ENCODE data around the gene MAP2K4.

The MAP2K4 gene

DNA sequence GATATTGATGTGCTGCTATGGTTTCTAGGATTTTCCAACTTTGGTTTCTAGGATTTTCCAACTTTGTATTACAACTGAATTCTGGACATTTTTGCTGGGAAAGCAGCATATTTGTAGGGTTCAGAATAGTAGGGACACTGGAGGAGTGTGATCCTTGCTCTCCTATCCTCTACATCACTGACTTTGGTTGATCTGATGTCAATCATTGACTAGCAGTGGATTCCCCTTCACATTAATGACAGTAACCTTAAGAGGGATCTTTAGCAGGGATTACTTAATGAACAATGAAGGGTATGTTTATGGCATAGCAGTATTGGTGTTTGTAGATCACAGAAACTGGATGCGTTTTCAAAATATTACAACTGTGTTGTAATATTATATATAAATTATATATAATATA lies 67.4 kb downstream of the MAP2K4 start:
- DNase-seq (ENCODE audit: low read depth, low spot score): no peak

DNA sequence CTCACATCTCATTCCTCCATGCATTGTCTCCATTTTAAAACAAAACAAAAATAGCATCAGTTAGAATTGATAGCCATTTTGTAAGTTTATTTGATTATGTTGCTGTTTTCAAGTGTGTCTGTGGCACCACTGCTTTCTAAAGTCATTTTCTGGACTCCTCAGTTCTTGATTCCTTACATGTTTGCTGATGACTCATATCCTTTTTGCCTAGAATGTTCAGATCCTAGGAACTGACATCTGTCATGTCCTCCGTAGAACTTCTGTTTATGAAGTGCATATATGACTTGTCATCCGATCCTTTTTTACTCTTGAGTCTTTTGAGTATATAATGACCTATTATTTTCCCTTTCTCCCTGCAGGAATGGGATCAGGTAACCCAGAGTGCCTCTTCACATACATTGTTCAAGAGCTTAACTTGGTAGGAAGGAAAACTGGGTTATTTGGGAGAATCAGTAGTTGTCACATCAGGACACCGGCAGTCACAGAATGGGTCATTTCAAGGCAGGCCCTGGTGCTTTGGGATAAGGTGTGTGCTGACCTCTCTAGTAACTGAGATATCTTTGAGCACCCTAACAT lies 69.2 kb downstream of the MAP2K4 start:
- DNase-seq (ENCODE audit: low read depth, low spot score): no peak

DNA sequence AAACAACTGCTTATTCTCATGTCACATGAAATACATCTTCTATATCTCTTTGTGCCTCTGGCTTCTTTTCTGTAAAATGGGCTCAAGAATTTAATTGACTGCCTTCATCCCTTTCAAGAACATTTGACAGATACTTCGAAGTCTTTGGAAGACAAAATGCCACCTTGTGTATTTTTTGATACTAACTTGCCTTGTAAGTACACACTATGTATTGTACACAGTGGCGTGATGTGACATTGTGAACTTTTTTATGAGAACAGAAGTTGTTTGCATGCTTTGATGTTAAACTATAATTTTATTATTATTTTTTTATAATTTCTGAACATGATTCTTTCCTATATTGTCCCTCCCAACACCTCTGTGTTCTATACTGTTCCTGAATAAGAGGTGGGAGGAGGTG lies 73.7 kb downstream of the MAP2K4 start:
- no peak for DNase-seq (ENCODE audit: low read depth, low spot score)

DNA sequence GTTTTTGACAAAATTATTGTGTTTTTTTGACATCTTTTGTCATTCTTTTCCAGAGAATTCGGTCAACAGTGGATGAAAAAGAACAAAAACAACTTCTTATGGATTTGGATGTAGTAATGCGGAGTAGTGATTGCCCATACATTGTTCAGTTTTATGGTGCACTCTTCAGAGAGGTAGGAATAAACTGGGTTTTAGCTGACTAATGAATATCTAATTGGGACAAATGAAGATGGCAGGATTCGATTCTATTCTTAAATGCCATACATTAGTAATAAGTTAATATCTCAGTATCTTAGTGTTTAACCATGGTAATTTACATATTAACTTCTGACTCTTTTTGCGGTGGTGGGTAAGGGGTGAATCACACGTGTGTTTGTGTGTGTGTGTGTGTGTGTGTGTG lies 74.8 kb downstream of the MAP2K4 start:
- no peak for DNase-seq (ENCODE audit: low read depth, low spot score)

DNA sequence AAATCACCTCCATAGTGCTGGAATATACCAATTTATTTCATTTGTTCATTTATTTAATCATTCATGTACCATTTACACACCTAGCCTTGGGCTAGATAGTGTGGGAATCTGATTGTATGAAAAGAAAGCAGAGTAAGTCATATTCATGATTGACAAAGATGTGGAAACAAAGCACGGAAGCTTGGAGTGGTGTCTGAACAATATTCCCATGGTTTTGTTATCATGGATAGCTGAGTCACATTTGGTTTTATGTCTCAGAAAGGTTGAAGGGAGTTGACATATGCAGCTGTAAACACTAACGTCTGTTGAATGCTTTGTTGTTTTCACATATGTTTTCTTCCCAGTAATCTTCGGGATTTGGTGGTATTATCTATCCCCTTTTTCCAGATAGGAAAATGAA lies 76.6 kb downstream of the MAP2K4 start:
- no peak for DNase-seq (ENCODE audit: low read depth, low spot score)

DNA sequence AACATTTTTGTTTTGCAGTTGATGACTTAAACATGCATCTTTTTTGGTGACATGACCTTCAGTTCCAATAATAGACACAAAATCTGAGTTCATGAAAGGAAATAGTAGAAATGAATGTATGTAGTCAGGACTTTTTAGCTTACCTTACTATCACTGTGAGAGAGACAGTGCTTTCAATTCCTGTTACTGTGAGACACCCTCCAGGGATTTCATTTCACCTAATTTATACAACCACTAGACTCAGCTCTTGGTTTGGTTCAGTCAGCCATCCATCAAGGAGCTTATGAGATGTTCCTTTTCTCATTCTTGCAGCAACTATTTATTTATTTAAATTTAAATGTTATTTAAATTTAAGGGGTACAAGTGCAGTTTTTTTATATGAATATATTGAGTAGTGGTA lies 77.9 kb downstream of the MAP2K4 start:
- no peak for DNase-seq (ENCODE audit: low read depth, low spot score)

DNA sequence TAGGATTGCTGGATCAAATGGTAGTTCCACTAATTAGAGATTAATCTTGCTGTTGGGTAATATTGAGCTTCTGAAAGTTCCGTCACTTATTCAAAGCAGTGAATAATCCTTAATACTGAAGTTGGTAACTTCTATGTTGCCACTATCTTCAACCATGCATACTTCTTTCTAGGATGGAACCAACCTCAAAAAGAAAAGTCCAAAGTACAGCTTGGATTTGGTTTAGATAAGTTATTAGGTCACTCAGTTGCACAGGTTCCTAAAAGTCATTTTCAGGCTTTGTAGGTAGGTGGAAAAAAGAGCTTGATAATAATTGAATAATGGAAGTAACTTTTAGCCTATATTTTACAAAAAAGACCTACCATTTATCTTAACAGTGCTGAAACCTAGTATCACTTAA lies 78.7 kb downstream of the MAP2K4 start:
- DNase-seq (ENCODE audit: low read depth, low spot score): no peak

DNA sequence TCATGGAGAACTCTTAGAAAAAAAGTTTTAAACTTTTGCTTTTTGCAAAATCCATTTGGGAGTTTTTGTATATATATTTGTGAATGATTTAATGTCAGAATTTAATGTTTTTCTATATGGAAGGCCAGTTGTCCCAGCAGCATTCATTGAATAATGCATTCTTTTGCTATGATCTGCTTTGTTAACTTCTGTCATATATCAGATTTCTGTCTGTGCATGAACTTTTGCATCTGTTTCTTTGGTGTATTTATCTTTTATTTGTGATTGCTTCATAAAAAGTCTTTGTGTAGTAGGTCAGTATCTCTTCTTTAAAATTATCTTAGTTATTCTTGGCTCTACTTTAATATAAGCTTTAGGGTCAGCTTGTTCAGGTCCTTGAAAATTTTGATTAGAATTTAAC lies 84.2 kb downstream of the MAP2K4 start:
- DNase-seq (ENCODE audit: low read depth, low spot score): no peak

DNA sequence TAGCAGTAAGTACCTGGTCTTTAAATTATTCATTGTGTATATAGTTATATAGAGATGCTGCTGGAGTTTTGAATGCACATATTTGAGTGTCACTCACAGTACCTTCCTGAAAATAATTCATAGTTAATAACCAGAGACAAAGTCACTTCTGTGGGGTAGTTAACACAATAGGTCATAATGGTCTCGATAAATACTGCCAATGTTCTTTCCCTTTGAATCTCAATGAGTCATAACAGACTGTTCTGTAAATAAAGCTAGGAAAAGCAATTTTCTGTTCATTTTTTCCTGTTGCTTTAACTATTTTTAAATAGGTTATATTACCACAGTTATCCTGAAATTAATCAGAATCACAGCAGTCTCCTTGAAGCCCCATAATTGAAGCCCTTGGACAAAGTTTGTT lies 87.2 kb downstream of the MAP2K4 start:
- DNase-seq (ENCODE audit: low read depth, low spot score): no peak

DNA sequence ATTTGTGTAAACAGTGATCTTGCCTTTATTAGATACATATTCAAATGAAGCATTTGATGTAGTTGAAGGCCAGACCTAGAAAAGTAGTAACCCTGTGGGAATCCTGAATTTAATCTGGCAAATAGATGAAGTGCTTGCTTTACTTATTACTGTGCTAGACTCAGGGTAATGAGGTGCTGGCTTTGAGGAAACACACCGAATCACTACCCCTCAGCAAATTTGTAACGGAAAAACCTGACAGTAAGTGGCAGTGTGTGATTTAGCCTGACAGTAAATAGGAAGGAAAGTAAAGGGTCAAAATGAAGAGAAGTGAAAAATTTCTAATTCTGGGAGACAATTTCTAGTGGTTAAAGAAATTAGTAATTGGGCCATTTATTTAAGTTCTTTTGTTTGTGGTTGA lies 90.2 kb downstream of the MAP2K4 start:
- DNase-seq (ENCODE audit: low read depth, low spot score): no peak

DNA sequence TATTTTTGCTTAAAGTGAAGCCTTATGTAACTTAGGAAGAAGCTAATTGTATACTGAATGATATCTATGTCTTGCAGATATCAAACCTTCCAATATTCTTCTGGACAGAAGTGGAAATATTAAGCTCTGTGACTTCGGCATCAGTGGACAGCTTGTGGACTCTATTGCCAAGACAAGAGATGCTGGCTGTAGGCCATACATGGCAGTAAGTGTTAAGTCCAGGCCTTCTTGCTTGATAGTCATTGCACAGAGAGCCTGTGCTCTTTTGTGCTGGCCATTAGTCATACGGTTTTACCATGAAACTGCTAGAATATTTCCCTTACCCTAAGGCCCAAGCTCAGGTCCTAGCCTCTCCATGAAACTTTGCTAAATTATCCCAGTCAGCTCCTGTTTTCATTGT lies 92.5 kb downstream of the MAP2K4 start:
- DNase-seq (ENCODE audit: low read depth, low spot score): no peak

DNA sequence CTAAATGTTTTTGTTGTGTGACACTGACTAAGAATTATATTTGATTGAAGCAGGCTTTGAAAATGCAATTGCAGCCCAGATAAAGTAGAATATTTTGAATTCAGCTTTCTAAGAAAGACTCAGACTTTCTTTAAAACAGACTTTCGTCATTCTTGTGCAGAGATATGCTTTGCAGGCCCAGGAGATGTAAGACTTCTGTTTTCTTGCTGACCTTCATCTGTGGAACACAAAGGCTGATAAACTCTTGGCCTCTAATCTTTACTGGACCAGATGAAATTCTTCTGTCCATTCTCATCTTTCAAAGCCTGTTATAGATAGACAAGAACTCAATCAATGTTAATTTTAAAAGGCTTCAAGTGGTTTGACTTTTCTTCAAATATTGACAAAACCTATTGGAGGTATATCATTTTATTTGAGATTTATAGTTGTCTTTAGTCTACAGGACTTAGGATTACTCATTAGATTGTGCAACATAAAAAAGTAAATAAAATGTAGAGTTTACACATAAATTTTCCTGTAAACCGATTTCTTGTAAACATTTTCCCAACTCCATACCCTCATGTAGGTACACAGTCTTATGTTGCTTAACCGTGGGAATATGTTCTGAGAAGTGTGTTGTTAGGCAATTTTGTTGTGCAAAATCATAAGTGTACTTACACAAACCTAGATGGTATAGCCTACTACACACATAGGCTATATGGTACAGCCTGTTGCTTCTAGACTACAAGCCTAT lies 94.2 kb downstream of the MAP2K4 start:
- DNase-seq (ENCODE audit: low read depth, low spot score): no peak

DNA sequence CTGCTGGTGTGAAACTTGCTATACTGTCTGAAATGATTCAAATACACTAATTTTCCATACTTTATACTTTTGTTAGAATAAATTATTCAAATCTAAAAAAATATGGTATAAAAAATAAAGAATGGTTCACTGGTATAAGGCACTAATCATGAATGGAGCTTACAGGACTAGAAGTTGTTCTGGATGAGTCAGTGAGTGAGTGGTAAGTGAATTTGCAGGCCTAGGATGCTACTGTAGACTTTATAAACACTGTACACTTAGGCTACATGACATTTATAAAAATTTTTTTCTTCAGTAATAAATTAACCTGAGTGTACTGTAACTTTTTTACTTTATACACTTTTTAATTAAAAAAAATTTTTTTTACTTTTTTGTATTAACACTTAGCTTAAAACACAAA lies 95.5 kb downstream of the MAP2K4 start:
- no peak for DNase-seq (ENCODE audit: low read depth, low spot score)

DNA sequence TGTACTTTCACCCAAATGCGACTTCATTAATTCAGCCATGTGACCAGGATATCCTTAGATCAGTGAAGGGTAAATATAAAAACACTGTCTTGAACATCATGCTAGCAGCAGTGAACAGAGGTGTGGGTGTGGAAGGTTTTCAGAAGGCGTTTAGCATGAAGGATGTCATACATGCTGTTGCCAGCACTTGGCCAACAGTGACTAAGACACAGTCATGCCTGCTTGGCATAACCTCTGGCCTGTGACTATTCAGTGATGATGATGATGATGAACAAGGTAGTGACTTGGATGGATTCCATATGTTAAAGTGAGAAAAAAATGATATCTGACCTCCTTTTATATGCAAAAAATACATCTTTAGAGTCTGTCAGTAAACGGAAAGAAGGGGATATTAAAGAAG lies 97.9 kb downstream of the MAP2K4 start:
- no peak for DNase-seq (ENCODE audit: low read depth, low spot score)

DNA sequence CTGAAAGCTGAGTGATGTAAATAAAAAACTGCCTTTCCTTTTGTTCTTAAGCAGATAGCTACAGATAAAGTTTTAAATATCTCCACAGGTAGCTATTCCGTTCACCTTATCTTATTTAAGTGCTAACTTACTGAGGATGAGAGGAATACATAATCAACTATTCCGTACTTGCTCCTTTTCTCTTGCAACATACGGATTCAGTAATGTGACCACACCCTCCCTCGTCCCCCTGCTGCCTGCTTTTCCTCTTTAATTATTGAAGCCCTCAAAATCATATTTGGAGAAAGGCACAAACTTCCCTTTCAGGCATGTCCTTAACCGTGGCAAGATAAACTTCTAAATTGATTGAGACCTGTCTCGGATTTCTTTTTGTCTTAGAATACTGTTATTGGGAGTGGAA lies 101.4 kb downstream of the MAP2K4 start:
- no peak for DNase-seq (ENCODE audit: low read depth, low spot score)

DNA sequence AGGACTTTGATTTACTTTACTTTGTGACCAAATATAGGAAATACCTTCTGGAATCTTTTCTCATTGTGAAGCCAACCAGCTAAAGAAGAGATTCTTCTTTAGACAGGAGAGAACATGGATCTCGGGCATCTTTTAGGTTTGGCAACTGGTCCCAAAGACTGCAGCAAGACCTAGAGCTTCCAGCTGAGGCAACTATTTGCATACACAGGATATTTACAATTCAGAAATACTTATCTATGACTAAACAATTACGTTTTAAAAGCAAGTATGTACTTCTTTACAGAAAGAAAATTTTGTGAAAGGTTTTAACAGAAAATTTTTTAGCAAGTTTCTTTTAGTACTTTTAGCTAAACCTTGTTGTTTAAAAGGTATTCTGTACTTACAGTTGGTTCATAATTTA lies 106.5 kb downstream of the MAP2K4 start:
- no peak for DNase-seq (ENCODE audit: low read depth, low spot score)

DNA sequence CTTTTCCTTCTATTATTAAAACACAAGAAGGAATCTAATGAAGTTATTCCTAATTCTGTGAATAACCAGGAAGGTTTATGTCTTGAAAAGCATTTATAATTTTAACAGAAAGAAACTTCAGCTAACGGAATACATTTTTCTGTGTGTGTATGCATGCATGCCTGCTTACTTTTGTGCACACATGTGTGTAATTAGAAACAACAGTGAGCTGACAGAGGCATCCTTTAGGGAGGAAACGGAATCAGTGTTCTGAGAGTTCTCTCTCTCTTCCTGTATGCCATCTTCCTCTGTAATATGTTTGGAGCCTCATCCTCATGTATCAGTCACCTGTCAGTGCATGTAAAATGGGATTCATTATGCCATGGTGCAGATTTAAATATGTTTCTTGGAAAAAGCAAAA lies 107.0 kb downstream of the MAP2K4 start:
- no peak for DNase-seq (ENCODE audit: low read depth, low spot score)

DNA sequence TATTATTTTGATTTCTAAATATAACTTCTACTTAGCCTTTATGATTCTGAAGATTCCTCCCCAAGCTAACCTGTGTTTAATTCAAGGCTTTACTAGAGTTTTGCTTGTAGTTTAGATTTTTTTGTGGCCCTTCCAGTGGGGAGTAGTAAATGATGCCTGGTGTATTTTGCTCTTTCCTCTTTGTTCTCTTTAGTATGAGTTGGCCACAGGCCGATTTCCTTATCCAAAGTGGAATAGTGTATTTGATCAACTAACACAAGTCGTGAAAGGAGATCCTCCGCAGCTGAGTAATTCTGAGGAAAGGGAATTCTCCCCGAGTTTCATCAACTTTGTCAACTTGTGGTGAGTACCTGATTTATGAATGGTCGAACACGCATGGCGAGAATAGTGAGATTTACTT lies 108.3 kb downstream of the MAP2K4 start:
- DNase-seq (ENCODE audit: low read depth, low spot score): no peak

DNA sequence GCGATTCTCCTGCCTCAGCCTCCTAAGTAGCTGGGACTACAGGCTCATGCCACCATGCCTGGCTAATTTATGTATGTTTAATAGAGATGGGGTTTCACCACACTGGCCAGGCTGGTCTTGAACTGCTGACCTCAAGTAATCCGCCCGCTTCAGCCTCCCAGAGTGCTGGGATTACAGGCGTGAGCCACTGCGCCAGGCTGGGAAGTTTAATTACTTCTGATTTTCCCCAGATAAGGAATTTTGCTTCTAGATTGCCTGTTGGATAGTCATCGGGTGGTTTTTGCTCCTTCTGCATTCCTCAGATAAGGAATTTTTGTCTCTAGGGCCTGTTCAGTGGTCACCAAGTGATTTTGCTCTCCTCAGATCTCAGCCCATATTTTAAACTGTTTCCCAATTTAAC lies 112.5 kb downstream of the MAP2K4 start:
- no peak for DNase-seq (ENCODE audit: low read depth, low spot score)

DNA sequence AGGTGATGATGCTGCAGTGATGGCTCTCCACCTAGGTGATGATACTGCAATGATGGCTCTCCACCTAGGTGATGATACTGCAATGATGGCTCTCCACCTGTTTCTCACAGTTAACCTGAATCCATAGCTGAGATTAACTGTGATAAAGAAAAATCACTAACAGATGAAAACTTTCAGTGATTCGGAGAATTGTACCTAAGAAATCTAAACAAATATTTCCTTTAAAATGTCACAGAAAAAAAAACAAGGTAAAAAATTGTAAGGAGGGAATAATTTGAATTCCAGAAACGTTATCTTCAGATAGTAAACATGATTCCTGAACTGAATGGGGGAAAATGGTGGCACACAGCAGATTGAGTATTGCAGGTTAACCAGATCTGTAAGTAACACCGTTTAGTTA lies 113.4 kb downstream of the MAP2K4 start:
- no peak for DNase-seq (ENCODE audit: low read depth, low spot score)

DNA sequence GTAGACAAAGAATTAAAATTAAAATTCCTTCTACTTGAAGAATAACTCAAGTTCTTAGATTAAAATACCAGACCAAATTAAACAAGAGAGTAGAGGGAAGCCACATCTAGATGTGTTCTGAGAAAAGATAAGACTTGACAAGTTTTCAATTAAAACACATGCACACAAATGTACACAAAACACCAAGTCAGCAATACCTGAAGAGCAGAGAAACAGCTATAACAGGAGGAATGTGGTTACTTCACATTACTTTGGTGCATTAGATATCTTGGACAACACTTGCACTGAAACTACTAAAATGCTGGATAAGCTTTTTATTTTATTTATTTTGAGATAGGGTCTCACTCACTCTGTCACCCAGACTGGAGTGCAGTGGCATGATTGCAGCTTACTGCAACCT lies 113.9 kb downstream of the MAP2K4 start:
- DNase-seq (ENCODE audit: low read depth, low spot score): no peak

DNA sequence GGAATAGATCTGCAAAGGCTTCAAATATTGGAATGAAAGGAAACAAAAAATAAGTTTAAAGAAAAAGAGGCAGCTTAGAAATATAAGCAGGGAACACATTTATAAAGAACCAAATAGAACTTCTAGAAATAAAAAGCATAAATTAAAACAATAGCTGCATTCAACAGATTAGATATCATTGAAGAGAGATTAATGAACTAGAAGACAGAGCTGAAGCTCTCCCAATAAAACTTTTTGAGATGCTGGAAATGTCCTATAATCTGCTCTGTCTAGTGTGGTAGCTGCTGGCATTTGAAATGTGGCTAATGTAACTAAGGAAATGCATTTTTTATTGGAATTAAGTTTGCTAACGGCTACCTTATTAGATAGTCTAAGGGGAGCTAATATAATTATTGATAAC lies 115.6 kb downstream of the MAP2K4 start:
- no peak for DNase-seq (ENCODE audit: low read depth, low spot score)

DNA sequence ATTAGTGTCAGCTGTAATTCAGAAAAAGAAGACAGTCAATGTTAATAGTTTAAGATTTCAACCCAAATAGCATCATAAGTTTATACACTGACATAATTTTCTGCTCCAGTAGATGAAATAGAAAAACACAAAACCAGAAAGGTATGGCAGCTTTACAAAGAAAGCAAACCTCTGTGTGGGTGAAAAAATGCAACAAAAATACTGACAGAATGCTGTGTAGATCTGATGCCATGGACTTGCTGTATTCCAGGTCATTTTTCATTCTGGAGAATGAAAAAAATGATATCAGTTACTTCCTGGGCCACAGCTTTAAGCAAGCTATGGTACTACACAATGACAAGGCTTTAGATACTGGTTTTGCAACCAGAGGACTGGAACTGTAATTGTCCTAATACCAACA lies 116.0 kb downstream of the MAP2K4 start:
- no peak for DNase-seq (ENCODE audit: low read depth, low spot score)

DNA sequence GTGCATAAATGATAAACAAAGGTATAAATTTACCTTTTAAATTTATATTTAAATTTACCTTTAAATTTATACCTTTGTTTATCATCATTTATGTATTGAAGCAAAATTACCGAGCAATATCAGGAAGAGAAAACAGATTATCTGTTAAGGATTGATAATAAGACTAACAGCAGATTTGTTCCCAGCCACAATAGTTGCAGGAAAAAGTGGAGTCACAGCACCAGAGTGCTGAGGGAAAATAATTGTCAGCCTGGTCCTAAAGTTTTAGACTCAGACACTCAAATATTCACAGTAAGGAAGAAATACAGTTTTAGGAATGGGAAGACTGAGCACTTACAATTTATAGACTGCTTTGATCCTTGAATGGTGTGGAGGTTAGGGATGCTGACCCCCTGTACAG lies 117.2 kb downstream of the MAP2K4 start:
- no peak for DNase-seq (ENCODE audit: low read depth, low spot score)

Measured in activated naive CD8-positive, alpha-beta T cell treated with anti-CD3 and anti-CD28 coated beads, Interleukin-2, amount 50 U/mL, for 16 hours (primary cell).